HTR-8/SVneo (cell line): ENCODE results near the gene KIF26B.

Experiments
- DNase-seq: peaks from one replicate; pipeline ENCODE4 v3.0.0; 2011; ENCODE audit warnings: low spot score, mixed read lengths; ENCODE audit not compliant: insufficient read length
- FAIRE-seq: peaks from 2 replicates; lab custom pipeline; 2011; peaks lifted over from hg19 to GRCh38; lab: Jason Lieb, UNC

KIF26B gene

GRCh38 chr1:245261786-245262185 lies 107.0 kb downstream of the KIF26B start:
- FAIRE-seq (no peak), DNase-seq (no peak)

- no peak for FAIRE-seq
- DNase-seq: no peak
Measured at GRCh38 chr1:245263529-245264095, 108.8 kb downstream of the KIF26B start.

GRCh38 chr1:245264226-245264625 lies 109.4 kb downstream of the KIF26B start:
- DNase-seq (no peak), FAIRE-seq (no peak)

- FAIRE-seq (no peak), DNase-seq (no peak)
Measured at GRCh38 chr1:245266105-245266504, 111.3 kb downstream of the KIF26B start.

- no peak for FAIRE-seq
- no peak for DNase-seq
Measured at GRCh38 chr1:245270063-245270462, 115.3 kb downstream of the KIF26B start.

GRCh38 chr1:245270972-245271371 lies 116.2 kb downstream of the KIF26B start:
- FAIRE-seq: no peak

GRCh38 chr1:245272676-245273075 lies 117.9 kb downstream of the KIF26B start:
- FAIRE-seq (no peak), DNase-seq (no peak)

More at GRCh38 chr1:245270972-245271371, 116.2 kb downstream of the KIF26B start:
- DNase-seq: no peak

GRCh38 chr1:245276445-245276844 lies 121.7 kb downstream of the KIF26B start:
- FAIRE-seq: no peak
- no peak for DNase-seq

- FAIRE-seq: no peak
- DNase-seq: no peak
Measured at GRCh38 chr1:245277276-245277675, 122.5 kb downstream of the KIF26B start.

- DNase-seq (no peak), FAIRE-seq (no peak)
Measured at GRCh38 chr1:245278846-245279245, 124.1 kb downstream of the KIF26B start.

GRCh38 chr1:245279346-245279745 lies 124.6 kb downstream of the KIF26B start:
- FAIRE-seq (no peak), DNase-seq (no peak)

- FAIRE-seq: no peak
- DNase-seq: no peak
Measured at GRCh38 chr1:245283001-245283400, 128.2 kb downstream of the KIF26B start.

GRCh38 chr1:245285168-245285567 lies 130.4 kb downstream of the KIF26B start:
- FAIRE-seq: no peak
- DNase-seq: no peak

- DNase-seq: no peak
- FAIRE-seq: no peak
Measured at GRCh38 chr1:245288796-245289195, 134.0 kb downstream of the KIF26B start.

GRCh38 chr1:245290836-245291235 lies 136.1 kb downstream of the KIF26B start:
- no peak for DNase-seq
- no peak for FAIRE-seq

GRCh38 chr1:245291351-245291750 lies 136.6 kb downstream of the KIF26B start:
- no peak for DNase-seq
- no peak for FAIRE-seq

GRCh38 chr1:245292141-245292540 lies 137.4 kb downstream of the KIF26B start:
- FAIRE-seq (no peak), DNase-seq (no peak)

- FAIRE-seq: no peak
- DNase-seq: no peak
Measured at GRCh38 chr1:245292553-245292952, 137.8 kb downstream of the KIF26B start.

- FAIRE-seq (no peak), DNase-seq (no peak)
Measured at GRCh38 chr1:245294020-245294419, 139.2 kb downstream of the KIF26B start.

- FAIRE-seq (no peak), DNase-seq (no peak)
Measured at GRCh38 chr1:245298781-245299180, 144.0 kb downstream of the KIF26B start.

GRCh38 chr1:245301162-245301580 lies 146.4 kb downstream of the KIF26B start:
- FAIRE-seq (no peak), DNase-seq (no peak)

GRCh38 chr1:245301921-245302320 lies 147.1 kb downstream of the KIF26B start:
- DNase-seq (no peak), FAIRE-seq (no peak)

GRCh38 chr1:245304698-245305097 lies 149.9 kb downstream of the KIF26B start:
- FAIRE-seq: no peak
- DNase-seq: no peak
